Body of pancreas (tissue), 4 donors: ENCODE measurements around the gene PTPN9.

Experiments used
- POLR2A ChIP-seq, 3 donors: fragments of 450-650 bp; IDR thresholded peaks; one replicate each; pipeline ENCODE4 v1.6.1; 2016; ENCODE audit warnings: antibody characterized with exemption in 3 of 3, mild to moderate bottlenecking in 2 of 3
- TF ChIP-seq, protein P1 (sequence below), 7 experiments: fragments of 450-650 bp in 4 of 7; fragments of 200-600 bp in 3 of 7; sonication (generic) in 3 of 7; IDR thresholded peaks; one replicate each; pipeline ENCODE4 v1.5.1; 2016 to 2019; ENCODE audit warnings: antibody characterized with exemption in 7 of 7

GRCh38 chr15:75431270-75431669 is 147.8 kb downstream of the PTPN9 start:
- TF ChIP-seq, protein P1, sequence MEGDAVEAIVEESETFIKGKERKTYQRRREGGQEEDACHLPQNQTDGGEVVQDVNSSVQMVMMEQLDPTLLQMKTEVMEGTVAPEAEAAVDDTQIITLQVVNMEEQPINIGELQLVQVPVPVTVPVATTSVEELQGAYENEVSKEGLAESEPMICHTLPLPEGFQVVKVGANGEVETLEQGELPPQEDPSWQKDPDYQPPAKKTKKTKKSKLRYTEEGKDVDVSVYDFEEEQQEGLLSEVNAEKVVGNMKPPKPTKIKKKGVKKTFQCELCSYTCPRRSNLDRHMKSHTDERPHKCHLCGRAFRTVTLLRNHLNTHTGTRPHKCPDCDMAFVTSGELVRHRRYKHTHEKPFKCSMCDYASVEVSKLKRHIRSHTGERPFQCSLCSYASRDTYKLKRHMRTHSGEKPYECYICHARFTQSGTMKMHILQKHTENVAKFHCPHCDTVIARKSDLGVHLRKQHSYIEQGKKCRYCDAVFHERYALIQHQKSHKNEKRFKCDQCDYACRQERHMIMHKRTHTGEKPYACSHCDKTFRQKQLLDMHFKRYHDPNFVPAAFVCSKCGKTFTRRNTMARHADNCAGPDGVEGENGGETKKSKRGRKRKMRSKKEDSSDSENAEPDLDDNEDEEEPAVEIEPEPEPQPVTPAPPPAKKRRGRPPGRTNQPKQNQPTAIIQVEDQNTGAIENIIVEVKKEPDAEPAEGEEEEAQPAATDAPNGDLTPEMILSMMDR (IDR thresholded peaks at IDR 0.05) = no peak
- TF ChIP-seq POLR2A (IDR thresholded peaks at IDR 0.05) = no peak
